GM19452 (cell line): ENCODE measurements around the gene EEIG1.

ENCODE experiments used
- ATAC-seq: cut with Tn5 transposase; IDR thresholded peaks from one replicate; pipeline ENCODE4 v1.9.1; 2021; ENCODE audit not compliant: unreplicated experiment

Gene EEIG1

GRCh38 chr9:127961155-127961490 lies 19.7 kb downstream of the EEIG1 start:
- ATAC-seq, result no peak

- ATAC-seq, result no peak
Observed at GRCh38 chr9:127960410-127961154, 20.2 kb downstream of the EEIG1 start.

GRCh38 chr9:127959841-127960409 lies 20.9 kb downstream of the EEIG1 start:
- no peak for ATAC-seq

- ATAC-seq, result no peak
Observed at GRCh38 chr9:127959398-127959797, 21.4 kb downstream of the EEIG1 start.

GRCh38 chr9:127958728-127959127 lies 22.1 kb downstream of the EEIG1 start:
- ATAC-seq, result no peak

GRCh38 chr9:127955294-127956015 lies 25.3 kb downstream of the EEIG1 start:
- ATAC-seq, result peak; percentile 60

GRCh38 chr9:127954831-127955293 lies 25.9 kb downstream of the EEIG1 start:
- no peak for ATAC-seq

- ATAC-seq, result no peak
Observed at GRCh38 chr9:127953768-127954505, 26.9 kb downstream of the EEIG1 start.

GRCh38 chr9:127953154-127953553 lies 27.6 kb downstream of the EEIG1 start:
- no peak for ATAC-seq

GRCh38 chr9:127950513-127951289 lies 30.1 kb downstream of the EEIG1 start:
- ATAC-seq, result no peak

GRCh38 chr9:127949827-127950512 lies 30.8 kb downstream of the EEIG1 start:
- no peak for ATAC-seq

- ATAC-seq, result no peak
Observed at GRCh38 chr9:127947841-127948710, 32.7 kb downstream of the EEIG1 start.

- no peak for ATAC-seq
Observed at GRCh38 chr9:127946728-127947127, 34.1 kb downstream of the EEIG1 start.

GRCh38 chr9:127945942-127946341 lies 34.8 kb downstream of the EEIG1 start:
- no peak for ATAC-seq

GRCh38 chr9:127945338-127945737 lies 35.5 kb downstream of the EEIG1 start:
- ATAC-seq, result no peak

GRCh38 chr9:127944586-127945218 lies 36.1 kb downstream of the EEIG1 start:
- ATAC-seq, result no peak

- no peak for ATAC-seq
Observed at GRCh38 chr9:127943731-127944144, 37.1 kb downstream of the EEIG1 start.

GRCh38 chr9:127943011-127943662 lies 37.7 kb downstream of the EEIG1 start:
- ATAC-seq, result no peak
